Measurements from ENCODE around the gene UGT2A3.

Gene UGT2A3

GRCh38 chr4:68909385-68909784, 42.2 kb downstream of the UGT2A3 start:
- ATAC-seq: no peak

- ATAC-seq: no peak
These were observed 43.6 kb downstream of the UGT2A3 start for GRCh38 chr4:68907788-68908700.

- no peak for ATAC-seq
These were observed 44.4 kb downstream of the UGT2A3 start for GRCh38 chr4:68907245-68907644.

GRCh38 chr4:68906780-68907137, 44.8 kb downstream of the UGT2A3 start:
- ATAC-seq: no peak

- no peak for ATAC-seq
These were observed 45.4 kb downstream of the UGT2A3 start for GRCh38 chr4:68905939-68906779.

GRCh38 chr4:68905598-68905938, 46.0 kb downstream of the UGT2A3 start:
- ATAC-seq: no peak

GRCh38 chr4:68904786-68905185, 46.8 kb downstream of the UGT2A3 start:
- no peak for ATAC-seq

- ATAC-seq: no peak
These were observed 54.9 kb downstream of the UGT2A3 start for GRCh38 chr4:68896749-68897148.

- no peak for ATAC-seq
These were observed 55.9 kb downstream of the UGT2A3 start for GRCh38 chr4:68895561-68896198.

- ATAC-seq: no peak
These were observed 58.7 kb downstream of the UGT2A3 start for GRCh38 chr4:68892861-68893260.

GRCh38 chr4:68891678-68892077, 59.9 kb downstream of the UGT2A3 start:
- no peak for ATAC-seq

GRCh38 chr4:68885545-68885944, 66.1 kb downstream of the UGT2A3 start:
- no peak for ATAC-seq

GRCh38 chr4:68883870-68884269, 67.7 kb downstream of the UGT2A3 start:
- ATAC-seq: no peak
